Measurements from ENCODE around the gene RUFY1. TPM values are rescaled to one million over a fixed set of nuclear protein-coding genes. Genes with fewer than 3 reads are reported as not detected.
"Not testable (repeated sequence)": the region's sequence is repeated elsewhere in the genome, so short reads cannot be mapped to it uniquely, and the experiment has no call there.

RUFY1 gene
- total and polyA plus RNA-seq, 12 donors = 17.0 to 38.3 (median 21.4) TPM

DNA sequence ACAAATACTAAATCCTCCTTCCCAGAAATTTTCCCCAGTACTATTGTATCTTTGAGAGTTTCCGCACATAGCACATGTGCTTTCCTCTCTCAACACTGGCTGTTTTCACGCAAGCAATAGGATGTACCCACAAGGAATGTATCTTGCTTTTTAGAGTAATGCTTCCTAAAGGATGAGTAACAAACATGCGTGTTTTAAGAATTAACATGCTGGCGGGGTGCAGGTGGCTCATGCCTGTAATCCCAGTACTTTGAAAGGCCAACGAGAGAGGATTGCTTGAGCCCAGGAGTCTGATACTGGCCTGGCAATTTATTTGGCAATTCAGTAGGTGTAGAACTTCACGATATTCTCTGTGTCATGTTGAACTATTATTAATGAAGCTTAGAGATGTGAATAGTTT is 4.6 kb downstream of the RUFY1 start:
- no peak overlapping the region for H3K27ac ChIP-seq
- H3K27me3 ChIP-seq = no peaks in the 10 kb centered on the region
- no peak for DNase-seq
- 95 to 97% methylated on average over 6 of the region's 6 CpGs for WGBS, 2 donors
- H3K36me3 ChIP-seq = peaks cover 0 to 12% (median 0%) of the 10 kb centered on the region in 9 donors
- intact Hi-C loops (cut with DNase I) = loop anchor here in 3 of 10 donors (5.0 kb wide), 2 partner anchors 67 to 517 kb away; partner anchors contain the start of genes HNRNPH1 (in 2 of the 3) and RNF130 (in 1 of the 3)
- no peak overlapping the region for H3K4me3 ChIP-seq
- no peak for TF ChIP-seq CTCF (IDR thresholded peaks at IDR 0.05)
- H3K9me3 ChIP-seq = no peaks in the 10 kb centered on the region
- no peak for ATAC-seq
- H3K4me1 ChIP-seq = peaks cover 1 to 47% (median 39%) of the 10 kb centered on the region in 9 donors

- H3K4me1 ChIP-seq = peaks cover 4 to 29% (median 24%) of the 10 kb centered on the region in 9 donors
- peak overlapping the region in 7 of 10 donors; percentile 66 to 90 (median 85) for H3K27ac ChIP-seq
- WGBS, 2 donors = 83 to 88% methylated on average over 15 of the region's 15 CpGs
- intact Hi-C loops (cut with DNase I) = loop anchor here in 2 of 10 donors (5.0 kb wide), 2 partner anchors 64 to 514 kb away; partner anchors contain the start of genes HNRNPH1 (in 1 of the 2) and RNF130 (in 1 of the 2)
- peaks cover 0 to 35% (median 15%) of the 10 kb centered on the region in 9 donors for H3K36me3 ChIP-seq
- H3K27me3 ChIP-seq, ATAC-seq, H3K9me3 ChIP-seq, DNase-seq: not testable (repeated sequence)
- H3K4me3 ChIP-seq = peak overlapping the region in 8 of 10 donors; percentile 48 to 75 (median 62)
Observed at GRCh38 chr5:179558261-179558799, 8.0 kb downstream of the RUFY1 start.

DNA sequence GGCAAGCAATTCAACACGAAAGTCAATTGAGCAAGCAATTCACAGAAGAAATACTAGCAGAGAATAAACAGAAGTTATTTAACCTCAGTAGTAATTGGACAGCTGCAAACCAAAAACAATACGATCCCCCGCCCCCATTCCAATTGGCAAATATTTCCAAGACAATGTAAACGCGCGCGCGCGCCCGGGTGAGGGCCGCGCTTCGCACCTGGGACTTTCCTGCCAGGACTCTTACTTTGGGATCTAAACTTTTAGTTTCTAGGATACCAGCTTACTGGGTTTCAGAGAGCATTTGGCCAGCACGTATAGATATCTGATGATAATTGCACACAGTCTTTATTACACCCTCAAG is 8.6 kb downstream of the RUFY1 start:
- H3K27me3 ChIP-seq = no peaks in the 10 kb centered on the region
- no peak for TF ChIP-seq CTCF (IDR thresholded peaks at IDR 0.05)
- H3K9me3 ChIP-seq = no peaks in the 10 kb centered on the region
- H3K27ac ChIP-seq = peak overlapping the region; percentile 2 to 90 (median 85)
- peak overlapping the region in 9 of 10 donors; percentile 48 to 75 (median 61) for H3K4me3 ChIP-seq
- H3K36me3 ChIP-seq = peaks cover 0 to 41% (median 20%) of the 10 kb centered on the region in 9 donors
- ATAC-seq (peak in 4 of 8 donors; percentile 2 to 29 (median 17)), DNase-seq (no peak)
- intact Hi-C loops (cut with DNase I) = loop anchor here in 3 of 10 donors (1.0 to 5.0 kb wide), 3 partner anchors 9 to 513 kb away; partner anchors contain the start of genes HNRNPH1 (in 1 of the 3), RNF130 (in 1 of the 3) and RUFY1 (in 1 of the 3)
- peaks cover 4 to 24% (median 18%) of the 10 kb centered on the region in 9 donors for H3K4me1 ChIP-seq
- 6 to 9% methylated on average over 14 of the region's 14 CpGs for WGBS, 2 donors

- H3K27me3 ChIP-seq = no peaks in the 10 kb centered on the region
- intact Hi-C loops (cut with DNase I) = loop anchor here in 3 of 10 donors (1.0 to 5.0 kb wide), 3 partner anchors 9 to 513 kb away; partner anchors contain the start of genes HNRNPH1 (in 1 of the 3), RNF130 (in 1 of the 3) and RUFY1 (in 1 of the 3)
- ATAC-seq (peak; percentile 99 to 100 (median 100)), DNase-seq (peak; percentile 95 to 99)
- 4% methylated on average over 52 of the region's 52 CpGs for WGBS, 2 donors
- TF ChIP-seq CTCF (IDR thresholded peaks at IDR 0.05) = peak in 2 of 9 donors; percentile 16 to 36
- peak overlapping the region; percentile 2 to 90 (median 85) for H3K27ac ChIP-seq
- H3K9me3 ChIP-seq = no peaks in the 10 kb centered on the region
- peaks cover 0 to 48% (median 21%) of the 10 kb centered on the region in 9 donors for H3K36me3 ChIP-seq
- peak overlapping the region in 9 of 10 donors; percentile 48 to 75 (median 61) for H3K4me3 ChIP-seq
- peaks cover 4 to 21% (median 13%) of the 10 kb centered on the region in 9 donors for H3K4me1 ChIP-seq
Observed at GRCh38 chr5:179559284-179560252, 9.2 kb downstream of the RUFY1 start.
